ENCODE data around the gene TCP11L2. TPM values are rescaled to one million over a fixed set of nuclear protein-coding genes. Genes with fewer than 3 reads are reported as not detected.

TCP11L2 gene
- total RNA-seq, 2 experiments from 2014 or later, result 139 to 144 TPM

DNA sequence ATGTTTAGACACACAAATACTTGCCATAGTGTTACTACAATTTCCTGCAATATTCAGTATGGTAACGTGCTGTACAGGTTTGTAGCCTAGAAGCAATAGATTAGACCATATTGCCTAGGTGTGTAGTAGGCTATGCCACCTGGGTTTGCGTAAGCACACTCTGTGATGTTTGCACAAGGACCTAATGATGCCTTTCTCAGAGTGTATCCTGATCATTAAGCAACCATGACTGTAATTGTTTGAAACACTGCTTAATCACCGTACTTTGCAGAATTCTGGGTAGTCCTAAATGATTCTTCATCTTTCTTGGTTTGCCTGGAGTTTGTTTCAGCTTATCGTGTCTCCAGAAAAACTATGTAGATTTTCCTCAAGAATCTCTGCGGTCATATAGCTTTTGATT is 11.2 kb upstream of the TCP11L2 start:
- no peaks in the 10 kb centered on the region for H3K36me3 Mint-ChIP-seq (ENCODE audit: low read depth)
- H3K9me3 ChIP-seq (ENCODE audit: control insufficient read depth in 1 of 2, insufficient read depth in 1 of 2, low read length in 2 of 2), result no peaks in the 10 kb centered on the region
- ATAC-seq (ENCODE audit: poor library complexity) (no peak), DNase-seq (no peak)
- intact Hi-C loops (cut with DNase I, micrococcal nuclease), result no loop called here
- no peaks in the 10 kb centered on the region for H3K9me3 Mint-ChIP-seq
- H3K27me3 Mint-ChIP-seq, result no peaks in the 10 kb centered on the region
- H3K4me3 ChIP-seq (ENCODE audit: low read length), result no peak overlapping the region
- no peaks in the 10 kb centered on the region for H3K36me3 ChIP-seq (ENCODE audit: insufficient read depth, low read length)
- no peak overlapping the region for H3K27ac ChIP-seq (ENCODE audit: low read depth in 1 of 2, low read length in 2 of 2)
- POLR2A ChIA-PET, result interaction anchor here (2.8 kb wide), 1 partner anchor 10 kb away, joined by 12 read pairs; the partner anchor contains the start of gene TCP11L2
- no peaks in the 10 kb centered on the region for H3K27me3 ChIP-seq (ENCODE audit: control insufficient read depth in 1 of 2, insufficient read depth in 2 of 2, low read length in 2 of 2)
- H3K4me1 ChIP-seq (ENCODE audit: insufficient read depth, low read length), result no peaks in the 10 kb centered on the region
- H3K4me1 Mint-ChIP-seq (ENCODE audit: low read depth), result no peaks in the 10 kb centered on the region
- CTCF ChIA-PET, result interaction anchor here (1.3 kb wide), 1 partner anchor 17 kb away, joined by 3 read pairs; no protein-coding TSS in a partner anchor
- H3K27ac Mint-ChIP-seq, result no peak overlapping the region
- TF ChIP-seq, protein P1, sequence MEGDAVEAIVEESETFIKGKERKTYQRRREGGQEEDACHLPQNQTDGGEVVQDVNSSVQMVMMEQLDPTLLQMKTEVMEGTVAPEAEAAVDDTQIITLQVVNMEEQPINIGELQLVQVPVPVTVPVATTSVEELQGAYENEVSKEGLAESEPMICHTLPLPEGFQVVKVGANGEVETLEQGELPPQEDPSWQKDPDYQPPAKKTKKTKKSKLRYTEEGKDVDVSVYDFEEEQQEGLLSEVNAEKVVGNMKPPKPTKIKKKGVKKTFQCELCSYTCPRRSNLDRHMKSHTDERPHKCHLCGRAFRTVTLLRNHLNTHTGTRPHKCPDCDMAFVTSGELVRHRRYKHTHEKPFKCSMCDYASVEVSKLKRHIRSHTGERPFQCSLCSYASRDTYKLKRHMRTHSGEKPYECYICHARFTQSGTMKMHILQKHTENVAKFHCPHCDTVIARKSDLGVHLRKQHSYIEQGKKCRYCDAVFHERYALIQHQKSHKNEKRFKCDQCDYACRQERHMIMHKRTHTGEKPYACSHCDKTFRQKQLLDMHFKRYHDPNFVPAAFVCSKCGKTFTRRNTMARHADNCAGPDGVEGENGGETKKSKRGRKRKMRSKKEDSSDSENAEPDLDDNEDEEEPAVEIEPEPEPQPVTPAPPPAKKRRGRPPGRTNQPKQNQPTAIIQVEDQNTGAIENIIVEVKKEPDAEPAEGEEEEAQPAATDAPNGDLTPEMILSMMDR (IDR thresholded peaks at IDR 0.05), result no peak
- H3K4me3 Mint-ChIP-seq, result no peak overlapping the region

DNA sequence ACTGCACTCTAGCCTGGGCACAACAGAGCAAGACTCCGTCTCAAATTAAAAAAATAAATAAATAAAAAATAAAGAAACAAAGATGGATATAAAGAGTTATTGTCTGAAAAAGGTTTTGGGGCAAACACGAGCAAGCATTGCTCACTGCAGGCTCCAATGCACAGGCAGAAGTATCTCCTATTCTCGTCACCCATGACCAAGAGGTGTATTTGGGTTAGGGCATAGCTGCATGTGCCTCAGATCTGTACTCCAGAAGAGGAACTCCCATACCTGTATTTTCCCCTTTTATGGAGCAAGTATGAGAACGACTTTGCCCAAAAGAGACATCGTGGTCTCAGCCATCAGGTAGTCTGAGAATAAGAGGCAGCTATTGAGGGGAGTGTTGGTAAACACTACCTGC is 10.2 kb upstream of the TCP11L2 start:
- Mint-ChIP-seq H3K9me3 (no peaks in the 10 kb centered on the region), H3K27ac (no peak overlapping the region), H3K4me1 (ENCODE audit: low read depth) (peaks cover 4% of the 10 kb centered on the region), H3K36me3 (ENCODE audit: low read depth) (no peaks in the 10 kb centered on the region), H3K4me3 (no peak overlapping the region), H3K27me3 (no peaks in the 10 kb centered on the region)
- no peak for DNase-seq
- no peaks in the 10 kb centered on the region for H3K4me1 ChIP-seq (ENCODE audit: insufficient read depth, low read length)
- TF ChIP-seq, protein P1 (IDR thresholded peaks at IDR 0.05), result no peak
- H3K27ac ChIP-seq (ENCODE audit: low read depth in 1 of 2, low read length in 2 of 2), result no peak overlapping the region
- CTCF ChIA-PET, result interaction anchor here (0.7 to 1.8 kb wide), 3 partner anchors 10 to 65 kb away, joined by 3 to 5 read pairs (median 3); partner anchors contain the start of genes POLR3B and TCP11L2
- no peaks in the 10 kb centered on the region for H3K36me3 ChIP-seq (ENCODE audit: insufficient read depth, low read length)
- no peaks in the 10 kb centered on the region for H3K27me3 ChIP-seq (ENCODE audit: control insufficient read depth in 1 of 2, insufficient read depth in 2 of 2, low read length in 2 of 2)
- H3K4me3 ChIP-seq (ENCODE audit: low read length), result no peak overlapping the region
- no peak for ATAC-seq (ENCODE audit: poor library complexity)
- H3K9me3 ChIP-seq (ENCODE audit: control insufficient read depth in 1 of 2, insufficient read depth in 1 of 2, low read length in 2 of 2), result no peaks in the 10 kb centered on the region
- intact Hi-C loops (cut with DNase I, micrococcal nuclease), result no loop called here
- POLR2A ChIA-PET, result interaction anchor here (2.4 kb wide), 1 partner anchor 9 kb away, joined by 11 read pairs; no protein-coding TSS in a partner anchor

DNA sequence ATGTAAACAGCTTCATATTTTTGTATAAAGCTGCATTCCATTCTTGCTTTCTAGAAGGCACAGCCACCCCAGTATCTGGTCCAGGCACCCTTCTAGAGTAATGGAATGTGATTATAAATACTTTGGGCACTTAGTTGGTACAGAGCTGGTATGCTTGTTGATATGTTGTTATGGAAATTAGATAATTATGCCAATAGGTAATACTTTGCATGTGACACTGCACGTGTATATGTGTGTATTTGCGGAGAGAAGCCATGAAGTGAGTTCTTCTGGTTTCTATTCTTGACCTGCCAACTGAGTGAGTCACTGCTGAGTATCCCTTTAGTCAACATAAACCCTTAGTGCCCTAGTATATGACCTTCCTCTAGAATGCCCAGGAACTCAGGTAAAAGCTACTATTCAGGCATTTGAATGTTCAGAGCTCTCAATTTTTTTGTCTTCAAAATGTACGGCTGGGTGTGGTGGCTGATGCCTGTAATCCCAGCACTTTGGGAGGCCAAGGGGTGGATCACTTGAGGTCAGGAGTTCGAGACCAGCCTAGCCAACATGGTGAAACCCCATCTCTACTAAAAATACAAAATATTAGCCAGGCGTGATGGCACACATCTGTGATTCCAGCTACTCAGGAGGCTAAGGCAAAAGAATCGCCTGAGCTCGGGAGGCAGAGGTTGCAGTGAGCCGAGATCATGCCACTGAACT is 6.2 kb upstream of the TCP11L2 start:
- Histone ChIP-seq H3K4me3 (ENCODE audit: low read length) (no peak overlapping the region), H3K27me3 (ENCODE audit: control insufficient read depth in 1 of 2, insufficient read depth in 2 of 2, low read length in 2 of 2) (no peaks in the 10 kb centered on the region), H3K4me1 (ENCODE audit: insufficient read depth, low read length) (peaks cover 9% of the 10 kb centered on the region), H3K9me3 (ENCODE audit: control insufficient read depth in 1 of 2, insufficient read depth in 1 of 2, low read length in 2 of 2) (no peaks in the 10 kb centered on the region), H3K36me3 (ENCODE audit: insufficient read depth, low read length) (no peaks in the 10 kb centered on the region), H3K27ac (ENCODE audit: low read depth in 1 of 2, low read length in 2 of 2) (no peak overlapping the region)
- Mint-ChIP-seq H3K4me3 (no peak overlapping the region), H3K9me3 (no peaks in the 10 kb centered on the region), H3K36me3 (ENCODE audit: low read depth) (no peaks in the 10 kb centered on the region), H3K4me1 (ENCODE audit: low read depth) (peaks cover 18% of the 10 kb centered on the region), H3K27me3 (no peaks in the 10 kb centered on the region), H3K27ac (no peak overlapping the region)
- ATAC-seq (ENCODE audit: poor library complexity), result no peak
- ChIA-PET CTCF (interaction anchor here (1.5 to 3.0 kb wide), 4 partner anchors 14 to 72 kb away, joined by 5 to 14 read pairs (median 8); partner anchors contain the start of gene POLR3B), POLR2A (interaction anchor here (1.2 to 1.3 kb wide), 2 partner anchors 16 to 61 kb away, joined by 3 to 4 read pairs; partner anchors contain the start of gene POLR3B)
- TF ChIP-seq, protein P1 (IDR thresholded peaks at IDR 0.05), result no peak
- intact Hi-C loops (cut with DNase I, micrococcal nuclease), result no loop called here
- no peak for DNase-seq

Data from CD4-positive, alpha-beta T cell (primary cell).